GM19351 (cell line): ENCODE results near the gene DIAPH2.

Experiments
- ATAC-seq: cut with Tn5 transposase; IDR thresholded peaks from one replicate; pipeline ENCODE4 v1.9.1; 2021; ENCODE audit warnings: mild to moderate bottlenecking, moderate library complexity; ENCODE audit not compliant: unreplicated experiment

The DIAPH2 gene

DNA sequence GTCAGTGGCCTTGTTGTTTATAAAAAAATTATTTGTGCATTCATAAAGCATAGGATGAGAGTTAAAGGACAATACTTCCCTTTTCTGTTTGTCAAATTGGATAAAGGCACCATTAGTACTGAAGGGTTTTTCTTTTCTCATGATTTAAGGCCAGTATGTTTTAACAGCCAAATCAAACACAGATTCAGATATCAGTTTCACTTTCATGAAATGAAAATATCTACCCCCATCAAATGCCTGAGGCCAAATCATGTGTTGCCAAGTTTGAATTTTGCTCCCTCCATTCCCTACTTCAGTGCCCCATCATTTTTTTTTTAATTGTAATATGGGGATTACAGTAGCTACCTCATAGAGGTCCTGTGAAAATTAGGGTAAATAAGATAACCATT is 944.9 kb downstream of the DIAPH2 start:
- no peak for ATAC-seq

DNA sequence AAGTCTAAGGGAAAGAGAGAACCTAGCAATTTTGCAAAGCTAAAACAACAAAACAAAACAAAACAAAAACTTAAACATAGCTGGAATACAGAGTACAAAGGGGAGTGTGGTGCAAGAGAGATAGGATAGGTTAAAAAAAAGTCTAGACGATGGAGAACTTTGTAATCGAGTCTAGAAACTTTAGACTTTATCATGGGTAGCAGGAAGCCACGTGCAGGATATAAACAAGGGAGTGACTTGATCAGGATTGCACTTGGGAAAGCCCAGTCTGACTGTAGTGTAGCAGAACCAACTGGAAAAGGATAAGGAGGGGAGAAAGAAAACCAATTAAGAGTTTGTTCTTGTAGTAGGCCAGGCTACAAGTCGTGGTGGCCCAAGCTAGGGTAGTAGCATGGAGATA is 949.2 kb downstream of the DIAPH2 start:
- ATAC-seq, result no peak

DNA sequence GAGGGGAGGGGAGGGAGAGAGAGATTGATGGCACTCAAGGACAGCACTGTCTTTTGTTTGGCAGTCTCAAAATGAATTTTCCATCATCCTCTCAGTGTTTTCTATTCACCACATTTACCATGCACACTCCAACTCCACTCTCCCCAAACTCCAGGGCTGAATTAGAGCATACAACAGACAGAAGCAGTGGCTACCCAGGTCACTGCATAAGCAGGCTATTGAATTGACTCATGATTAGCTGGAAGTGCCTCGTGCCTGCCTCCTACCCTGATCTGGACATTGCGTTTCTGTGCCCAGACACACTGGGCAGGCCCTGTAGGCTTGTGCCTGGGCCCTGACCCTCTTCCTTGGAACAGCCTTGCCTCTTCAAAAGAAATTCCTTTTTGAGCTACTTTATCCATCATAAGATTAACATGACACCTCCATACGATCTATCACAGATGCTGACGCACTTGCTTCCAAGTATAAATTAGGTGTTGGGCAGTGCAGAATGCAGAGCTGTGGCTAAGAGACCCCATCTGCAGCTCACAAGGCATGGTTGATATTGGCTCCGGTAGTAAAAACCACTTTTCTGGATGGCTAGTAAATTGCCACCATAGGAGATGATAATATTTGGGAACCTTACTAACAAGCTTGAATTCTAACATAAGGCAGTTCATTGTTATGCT is 952.0 kb downstream of the DIAPH2 start:
- ATAC-seq, result no peak

DNA sequence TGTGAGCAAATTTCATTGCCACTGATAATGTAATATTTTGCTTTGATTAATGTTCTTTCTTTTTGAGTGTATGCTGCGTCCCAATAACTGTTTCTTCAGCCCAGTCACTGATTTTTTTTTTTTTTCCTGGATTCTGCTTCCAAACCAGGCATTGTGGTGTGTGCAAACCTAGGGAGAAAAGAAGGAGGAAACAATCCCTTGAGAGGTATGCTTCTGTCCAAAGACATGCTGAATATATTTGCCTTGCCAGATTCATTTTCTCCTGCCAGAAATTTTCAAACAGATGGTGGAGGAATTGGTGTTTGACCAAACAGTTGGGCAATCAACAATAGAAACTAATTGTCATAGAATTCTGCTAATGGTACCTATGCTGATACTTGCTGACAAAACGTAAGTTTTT is 952.6 kb downstream of the DIAPH2 start:
- no peak for ATAC-seq

DNA sequence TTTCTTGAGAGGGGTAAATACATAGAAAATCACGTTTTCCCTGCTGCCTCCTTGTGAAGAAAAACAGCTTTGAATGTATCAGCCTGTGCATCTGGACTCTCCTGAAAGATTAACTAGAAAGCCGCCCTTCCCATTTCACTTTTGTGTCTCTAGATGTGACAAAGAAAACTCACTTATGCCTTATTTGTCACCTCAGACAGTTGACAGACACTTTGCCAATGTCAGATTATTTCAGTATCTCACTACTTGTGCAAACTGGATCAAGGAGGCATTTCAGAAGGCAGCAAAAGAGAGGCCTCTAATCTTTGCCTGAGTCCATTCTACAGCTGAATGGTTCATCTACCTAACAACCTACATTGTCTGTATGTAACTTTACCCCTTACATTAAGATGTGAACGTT is 954.0 kb downstream of the DIAPH2 start:
- no peak for ATAC-seq

DNA sequence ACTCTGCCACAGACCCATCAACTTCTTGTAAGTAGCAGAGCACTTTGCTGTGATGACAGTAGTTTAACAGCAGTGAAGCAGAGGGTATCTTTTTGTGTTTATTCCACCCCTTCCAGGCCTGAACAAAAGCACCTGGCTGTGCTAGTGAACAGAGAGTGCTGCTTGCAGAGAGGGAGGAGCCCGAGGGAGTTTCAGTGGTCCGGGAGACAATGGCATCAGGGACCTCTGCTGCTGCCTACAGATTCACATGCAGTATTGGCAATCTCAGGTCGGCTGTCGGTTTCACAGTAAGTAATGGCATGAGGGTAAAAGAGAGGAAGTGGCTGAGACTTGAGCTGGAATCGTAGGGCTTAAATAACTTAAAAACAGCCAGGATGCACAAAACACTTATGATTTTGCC is 954.9 kb downstream of the DIAPH2 start:
- ATAC-seq, result no peak
